Esophagus muscularis mucosa (tissue), 3 donors: Measurements from ENCODE around the gene EVA1B.

ENCODE experiments used
- POLR2A ChIP-seq: fragments of 450-650 bp; IDR thresholded peaks from one replicate; pipeline ENCODE4 v1.6.1; 2017; ENCODE audit warnings: antibody characterized with exemption, moderate library complexity, mild to moderate bottlenecking, low read depth
- TF ChIP-seq, protein P1 (sequence below), 3 experiments: fragments of 200-600 bp in 2 of 3; fragments of 450-650 bp in 1 of 3; sonication (generic) in 2 of 3; IDR thresholded peaks; one replicate each; pipeline ENCODE4 v1.5.1; 2017 to 2019; ENCODE audit warnings: antibody characterized with exemption in 3 of 3, mild to moderate bottlenecking in 2 of 3, moderate library complexity in 1 of 3

DNA sequence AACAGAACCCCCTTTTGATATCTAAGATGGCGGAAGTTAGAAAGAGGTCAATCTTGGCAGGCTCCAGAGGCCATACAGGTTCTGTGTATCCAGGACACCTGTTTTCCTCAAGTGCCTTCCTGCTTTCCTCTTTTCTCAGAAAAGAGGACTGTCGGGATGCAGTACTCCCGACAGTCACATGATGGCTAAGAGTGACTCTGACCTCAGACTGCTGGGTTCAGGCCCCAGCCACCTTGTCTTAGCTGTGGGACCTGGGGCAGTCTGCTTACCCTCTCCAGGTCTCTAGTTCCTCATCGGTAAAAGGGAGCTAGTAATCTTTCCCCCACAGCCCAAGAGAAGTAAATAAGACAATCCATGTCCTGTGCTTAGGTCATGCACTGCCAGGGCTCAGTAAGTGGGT is 32.4 kb upstream of the EVA1B start:
- TF ChIP-seq, protein P1, sequence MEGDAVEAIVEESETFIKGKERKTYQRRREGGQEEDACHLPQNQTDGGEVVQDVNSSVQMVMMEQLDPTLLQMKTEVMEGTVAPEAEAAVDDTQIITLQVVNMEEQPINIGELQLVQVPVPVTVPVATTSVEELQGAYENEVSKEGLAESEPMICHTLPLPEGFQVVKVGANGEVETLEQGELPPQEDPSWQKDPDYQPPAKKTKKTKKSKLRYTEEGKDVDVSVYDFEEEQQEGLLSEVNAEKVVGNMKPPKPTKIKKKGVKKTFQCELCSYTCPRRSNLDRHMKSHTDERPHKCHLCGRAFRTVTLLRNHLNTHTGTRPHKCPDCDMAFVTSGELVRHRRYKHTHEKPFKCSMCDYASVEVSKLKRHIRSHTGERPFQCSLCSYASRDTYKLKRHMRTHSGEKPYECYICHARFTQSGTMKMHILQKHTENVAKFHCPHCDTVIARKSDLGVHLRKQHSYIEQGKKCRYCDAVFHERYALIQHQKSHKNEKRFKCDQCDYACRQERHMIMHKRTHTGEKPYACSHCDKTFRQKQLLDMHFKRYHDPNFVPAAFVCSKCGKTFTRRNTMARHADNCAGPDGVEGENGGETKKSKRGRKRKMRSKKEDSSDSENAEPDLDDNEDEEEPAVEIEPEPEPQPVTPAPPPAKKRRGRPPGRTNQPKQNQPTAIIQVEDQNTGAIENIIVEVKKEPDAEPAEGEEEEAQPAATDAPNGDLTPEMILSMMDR (IDR thresholded peaks at IDR 0.05): no peak
- TF ChIP-seq POLR2A: no peak
